PC-9 (cell line): Measurements from ENCODE around the gene MB. TPM values are rescaled to one million over a fixed set of nuclear protein-coding genes. Genes with fewer than 3 reads are reported as not detected.

ENCODE experiments used
- BruUV-seq: library from RNA; stranded (reverse); fragments of 400-500 nt; replicated peaks from 2 replicates; lab custom pipeline; 2021; lab: Mats Ljungman, UMichigan
- CTCF ChIA-PET: fragments of 300-600 bp; sonication (Branson Sonifier 250); formaldehyde crosslinking; loops from one replicate; lab custom pipeline; 2022; ENCODE audit warnings: antibody characterized with exemption; lab: Charles Lee
- POLR2A ChIA-PET: fragments of 300-600 bp; sonication (Branson Sonifier 250); formaldehyde crosslinking; loops from one replicate; lab custom pipeline; 2022; ENCODE audit warnings: antibody characterized with exemption; ENCODE audit not compliant: unreplicated experiment; lab: Charles Lee
- DNase-seq, 2 experiments: peaks; one replicate each; pipeline versions ENCODE4 v3.0.0 to v3.0.0-alpha.2; 2015 to 2022; ENCODE audit warnings: mixed read lengths in 1 of 2
- H2AFZ ChIP-seq: fragments of 200-600 bp; sonication (generic); 2 replicates; pipeline ENCODE4 v1.8.1; 2017; ENCODE audit warnings: antibody characterized with exemption
- H3F3A ChIP-seq: fragments of 200-600 bp; sonication (generic); 2 replicates; pipeline ENCODE4 v1.8.1; 2017; ENCODE audit warnings: antibody characterized with exemption, mild to moderate bottlenecking, low read depth; ENCODE audit not compliant: insufficient read depth
- H3K27ac ChIP-seq: fragments of 200-600 bp; sonication (generic); 2 replicates; pipeline ENCODE4 v1.6.1; 2016; ENCODE audit warnings: mixed run types
- H3K27me3 ChIP-seq: fragments of 200-600 bp; sonication (generic); 2 replicates; pipeline ENCODE4 v1.6.1; 2016; ENCODE audit warnings: low read depth, mixed run types; ENCODE audit not compliant: insufficient read depth
- H3K36me3 ChIP-seq: fragments of 200-600 bp; sonication (generic); 2 replicates; pipeline ENCODE4 v1.6.1; 2016; ENCODE audit warnings: low read depth, mixed run types
- H3K4me1 ChIP-seq: fragments of 200-600 bp; sonication (generic); replicated peaks from 2 replicates; pipeline ENCODE4 v1.6.1; 2016; ENCODE audit warnings: mixed run types; ENCODE audit not compliant: insufficient read depth
- H3K4me2 ChIP-seq: fragments of 200-600 bp; sonication (generic); 2 replicates; pipeline ENCODE4 v1.6.1; 2017; ENCODE audit warnings: mixed run types
- H3K4me3 ChIP-seq: fragments of 200-600 bp; sonication (generic); 2 replicates; pipeline ENCODE4 v1.6.1; 2016; ENCODE audit warnings: mixed run types
- H3K79me2 ChIP-seq: fragments of 200-600 bp; sonication (generic); 2 replicates; pipeline ENCODE4 v1.6.1; 2017; ENCODE audit warnings: low read depth, mixed run types
- H3K9me2 ChIP-seq: fragments of 200-600 bp; sonication (generic); 2 replicates; pipeline ENCODE4 v1.8.1; 2017; ENCODE audit warnings: mild to moderate bottlenecking; ENCODE audit not compliant: insufficient read depth
- H3K9me3 ChIP-seq: fragments of 200-600 bp; sonication (generic); 2 replicates; pipeline ENCODE4 v1.8.1; 2016; ENCODE audit warnings: low read depth; ENCODE audit not compliant: insufficient read depth
- H4K20me1 ChIP-seq: fragments of 200-600 bp; sonication (generic); 2 replicates; pipeline ENCODE4 v1.8.1; 2017; ENCODE audit not compliant: insufficient read depth
- CTCF ChIP-seq: fragments of 200-600 bp; sonication (generic); conservative IDR thresholded peaks from 2 replicates; pipeline ENCODE4 v1.6.1; 2017; ENCODE audit warnings: mixed run types, antibody characterized with exemption, mild to moderate bottlenecking, moderate library complexity
- EZH2 ChIP-seq: fragments of 200-600 bp; sonication (generic); IDR thresholded peaks from 2 replicates; pipeline ENCODE4 v1.8.0; 2017; ENCODE audit warnings: antibody characterized with exemption, low read depth
- intact Hi-C: fragments of 100-400 bp; cut with micrococcal nuclease; formaldehyde crosslinking; loops from one replicate; pipeline ENCODE4 v1.10.0; 2022; ENCODE audit not compliant: unreplicated experiment
- total RNA-seq: library from RNA; stranded (reverse); gene quantifications from 2 replicates; pipeline ENCODE4 v1.2.3, GENCODE V29; 2021

MB gene
- total RNA-seq, 1 experiment from 2014 or later: 5.0 TPM

- H3K4me2 ChIP-seq: peak overlapping the region; percentile 67
- POLR2A ChIA-PET: no interaction called here
These were observed 34.1 kb downstream of the MB start for GRCh38 chr22:35582861-35583670.

GRCh38 chr22:35582218-35582860, 34.8 kb downstream of the MB start:
- Histone ChIP-seq H3K27ac (no peak overlapping the region), H3K4me1 (peaks cover 51% of the 10 kb centered on the region), H3F3A (peaks cover 43% of the 10 kb centered on the region; the same call in 1 of the 2 replicates), H4K20me1 (peaks cover 17% of the 10 kb centered on the region), H2AFZ (no peak overlapping the region), H3K9me3 (no peaks in the 10 kb centered on the region), H3K9me2 (no peaks in the 10 kb centered on the region), H3K4me2 (peak overlapping the region; percentile 67), H3K79me2 (peaks cover 80% of the 10 kb centered on the region), H3K36me3 (peaks cover 37% of the 10 kb centered on the region), H3K4me3 (peak overlapping the region; percentile 39), H3K27me3 (no peaks in the 10 kb centered on the region)
- POLR2A ChIA-PET: no interaction called here
- intact Hi-C loops: no loop called here
- DNase-seq: no peak
- BruUV-seq: no TSS peak
- CTCF ChIA-PET: interaction anchor here (0.6 kb wide), 1 partner anchor 30 kb away, joined by 3 read pairs; no protein-coding TSS in a partner anchor
- TF ChIP-seq EZH2 (no peak), CTCF (no peak)

More at GRCh38 chr22:35582861-35583670, 34.1 kb downstream of the MB start:
- BruUV-seq: no TSS peak
- CTCF ChIA-PET: interaction anchor here (0.6 to 1.0 kb wide), 2 partner anchors 110 to 152 kb away, joined by 3 to 7 read pairs; no protein-coding TSS in a partner anchor
- Histone ChIP-seq H3K9me3 (no peaks in the 10 kb centered on the region), H2AFZ (no peak overlapping the region), H3K4me1 (peaks cover 56% of the 10 kb centered on the region), H3F3A (peaks cover 48% of the 10 kb centered on the region), H4K20me1 (peaks cover 17% of the 10 kb centered on the region), H3K9me2 (no peaks in the 10 kb centered on the region), H3K4me3 (peak overlapping the region; percentile 39), H3K36me3 (peaks cover 33% of the 10 kb centered on the region), H3K27me3 (no peaks in the 10 kb centered on the region), H3K27ac (peak overlapping the region; percentile 39; the same call in 1 of the 2 replicates), H3K79me2 (peaks cover 85% of the 10 kb centered on the region)
- TF ChIP-seq CTCF: peak; percentile 97
- no peak for TF ChIP-seq EZH2
- intact Hi-C loops: loop anchor here (1.0 kb wide), 3 partner anchors 39 to 233 kb away; no protein-coding TSS in a partner anchor
- peak; percentile 61 to 62 for DNase-seq

GRCh38 chr22:35581023-35581413, 36.1 kb downstream of the MB start:
- Histone ChIP-seq H3K27me3 (no peaks in the 10 kb centered on the region), H3K27ac (no peak overlapping the region)

More at GRCh38 chr22:35581023-35581413, 36.1 kb downstream of the MB start:
- H3K4me1 ChIP-seq: peaks cover 38% of the 10 kb centered on the region
- peaks cover 37% of the 10 kb centered on the region for H3K36me3 ChIP-seq
- intact Hi-C loops: no loop called here
- H3K79me2 ChIP-seq: peaks cover 67% of the 10 kb centered on the region
- peaks cover 38% of the 10 kb centered on the region; the same call in 1 of the 2 replicates for H3F3A ChIP-seq
- POLR2A ChIA-PET: no interaction called here
- no peaks in the 10 kb centered on the region for H3K9me2 ChIP-seq
- TF ChIP-seq CTCF: no peak
- TF ChIP-seq EZH2: no peak
- H4K20me1 ChIP-seq: peaks cover 17% of the 10 kb centered on the region
- no TSS peak for BruUV-seq
- no peak overlapping the region for H3K4me2 ChIP-seq
- no peaks in the 10 kb centered on the region for H3K9me3 ChIP-seq
- H2AFZ ChIP-seq: no peak overlapping the region
- no peak overlapping the region for H3K4me3 ChIP-seq
- no peak for DNase-seq
- CTCF ChIA-PET: no interaction called here
